ENCODE data around the gene NACC2.

Gene NACC2

DNA sequence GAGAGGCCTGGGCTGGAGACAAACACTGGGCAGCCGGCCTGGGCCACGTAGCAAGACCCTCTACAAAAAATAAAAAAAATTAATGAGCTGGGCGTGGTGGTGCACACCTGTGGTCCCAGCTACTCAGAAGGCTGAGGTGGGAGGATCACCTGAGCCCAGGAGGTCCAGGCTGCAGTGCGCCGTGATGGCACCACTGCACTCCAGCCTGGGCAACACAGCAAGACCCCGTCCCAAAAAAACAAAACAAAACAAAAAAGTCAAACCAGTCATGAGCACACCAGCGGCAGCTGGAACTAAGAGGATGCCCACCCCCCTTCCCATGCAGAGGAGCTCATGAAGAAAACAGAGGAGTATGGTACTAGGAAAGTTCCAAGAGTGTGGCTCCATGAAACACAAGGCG is 131.8 kb downstream of the NACC2 start:
- DNase-seq (ENCODE audit: low read depth in 1 of 2, low spot score in 1 of 2), result no peak

DNA sequence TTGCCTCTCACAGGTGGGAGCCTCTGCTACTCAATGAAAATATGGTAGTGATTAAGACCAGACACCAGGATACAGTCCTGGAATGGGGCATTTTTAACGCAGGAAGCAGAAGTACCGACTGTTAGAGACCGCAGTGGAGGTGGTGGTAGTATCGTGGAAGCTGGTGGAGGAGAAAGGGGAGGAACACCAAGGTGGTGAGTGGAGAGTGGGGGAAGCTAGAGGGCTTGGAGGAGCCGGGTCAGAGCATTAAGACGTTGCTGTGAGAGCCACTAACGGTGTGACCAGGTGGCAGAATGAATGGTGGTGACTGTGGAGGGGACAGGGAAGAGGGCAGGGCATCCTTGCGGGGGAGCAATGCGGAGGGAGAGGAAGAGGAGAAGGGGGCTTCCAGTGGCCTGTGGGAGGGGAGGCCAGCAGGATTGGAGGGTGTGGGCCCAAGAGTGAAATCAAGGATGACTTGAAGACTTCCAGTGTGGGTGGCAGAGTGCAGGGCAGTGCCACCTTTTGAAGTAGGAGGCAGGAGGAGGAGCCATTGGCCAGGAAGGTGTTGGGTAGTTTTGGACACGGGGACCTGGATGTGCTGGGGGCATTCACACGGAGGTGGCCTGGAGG is 132.3 kb downstream of the NACC2 start:
- DNase-seq (ENCODE audit: low read depth in 1 of 2, low spot score in 1 of 2), result no peak

DNA sequence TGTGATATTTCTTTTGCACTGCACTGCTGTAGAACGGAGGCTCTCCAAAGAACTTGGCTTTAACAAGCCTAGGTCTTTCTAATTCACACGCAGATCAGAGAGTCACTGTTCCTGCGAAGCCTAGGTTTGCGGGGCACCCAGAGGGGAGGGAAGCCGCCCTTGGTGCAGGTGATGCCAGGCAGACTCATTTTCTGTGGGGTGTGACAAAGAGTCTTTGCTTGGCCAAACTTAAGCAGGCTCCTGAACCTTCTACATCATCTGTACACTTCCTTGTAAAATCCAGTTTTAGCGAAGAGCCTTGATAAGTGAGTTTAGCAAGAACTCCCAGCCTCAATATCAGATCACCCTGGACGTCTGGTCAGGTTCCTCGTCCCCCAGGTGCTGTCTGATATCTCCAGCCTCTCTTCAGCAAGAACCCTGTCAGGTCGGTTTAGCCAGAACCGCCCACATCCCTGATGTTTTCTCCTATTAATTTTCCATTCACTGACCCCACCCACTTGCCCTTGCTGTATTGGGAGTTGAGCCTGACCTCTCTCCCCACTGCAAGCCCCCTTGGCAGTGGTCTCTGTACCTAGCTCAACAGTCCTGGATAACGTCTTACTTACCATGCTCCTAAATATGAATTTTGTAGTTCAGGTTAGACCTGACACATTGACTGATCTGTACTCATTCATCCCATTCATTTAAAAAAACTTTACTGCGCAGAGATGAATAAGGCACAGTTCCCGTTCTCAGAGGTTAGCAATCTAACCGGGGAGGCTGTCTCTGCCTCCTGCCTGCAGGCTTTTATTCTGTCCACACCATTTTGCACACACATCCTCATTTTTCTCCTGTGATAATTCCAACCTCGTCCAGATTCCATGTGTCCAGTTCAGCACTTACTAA is 133.0 kb downstream of the NACC2 start:
- DNase-seq (ENCODE audit: low read depth in 1 of 2, low spot score in 1 of 2), result no peak

DNA sequence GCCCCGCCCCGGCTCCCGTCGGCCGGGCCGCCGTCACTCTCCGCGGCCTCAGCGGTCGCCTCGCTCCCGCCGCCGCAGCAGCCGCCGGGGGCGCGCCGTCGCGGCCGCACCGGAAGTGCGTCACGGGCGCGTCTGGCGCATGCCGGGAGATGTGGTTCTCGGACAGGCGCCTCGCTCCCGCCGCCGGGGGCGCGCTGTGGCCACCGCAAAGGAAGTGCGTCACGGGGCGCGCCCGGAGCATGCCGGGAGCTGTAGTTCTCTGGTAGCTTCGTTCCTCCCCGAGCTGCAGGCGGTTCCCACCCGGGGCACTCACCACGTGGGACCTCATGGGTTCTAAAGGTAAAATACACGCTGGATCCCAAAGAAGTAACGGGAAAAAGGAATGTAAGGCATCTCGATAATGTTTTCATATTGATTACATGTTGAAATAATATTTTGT is 133.8 kb downstream of the NACC2 start, which contains the start of gene UBAC1:
Gene UBAC1 (minus strand): TSS at position 97 of the 439 bp plus-strand sequence. CDS start 211 bp downstream, outside the sequence.
- peak; percentile 92 for DNase-seq (ENCODE audit: low read depth in 1 of 2, low spot score in 1 of 2)

DNA sequence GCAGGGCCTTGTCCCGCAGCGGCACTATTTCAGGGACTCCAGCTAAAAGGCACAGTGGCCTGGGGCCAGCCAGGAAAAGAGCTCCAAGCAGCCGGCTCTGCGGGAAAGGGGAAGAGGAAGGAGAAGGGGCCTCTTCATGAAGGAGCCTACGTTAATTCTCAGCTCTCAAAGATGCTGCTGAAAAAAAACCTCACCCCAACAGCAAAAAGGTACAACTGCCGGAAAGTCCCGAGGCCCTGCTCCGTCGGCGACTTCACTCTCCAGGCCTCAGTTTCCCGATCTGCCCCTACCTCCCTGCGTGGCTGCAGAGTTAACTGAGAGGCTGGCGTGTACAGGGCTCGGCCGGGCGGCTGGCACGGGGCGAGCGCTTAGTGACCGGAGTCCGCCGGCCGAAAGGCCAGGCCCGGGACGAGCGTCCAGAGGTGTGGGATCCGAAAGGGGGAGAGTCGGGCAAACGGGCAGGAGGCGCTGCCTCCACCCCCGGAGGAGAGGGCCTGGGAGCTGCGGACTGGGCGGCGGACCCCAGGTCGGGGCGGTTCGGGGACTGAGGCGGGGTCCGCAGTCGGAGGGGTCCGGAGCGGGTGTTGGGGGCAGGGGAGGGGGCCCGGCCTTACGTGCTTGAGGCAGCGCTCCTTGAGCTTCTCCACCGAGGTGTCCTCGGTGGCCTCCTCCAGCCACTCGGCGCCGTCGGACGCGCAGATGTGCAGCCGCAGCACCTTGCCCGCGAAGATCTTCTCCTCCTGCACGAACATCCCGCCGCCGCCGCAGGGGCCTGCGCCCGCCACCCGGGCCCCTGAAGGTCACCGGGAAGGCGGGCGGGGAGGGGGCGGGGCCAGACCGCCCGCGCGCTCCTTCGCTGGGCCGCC is 134.4 kb downstream of the NACC2 start:
- no peak for DNase-seq (ENCODE audit: low read depth in 1 of 2, low spot score in 1 of 2)

DNA sequence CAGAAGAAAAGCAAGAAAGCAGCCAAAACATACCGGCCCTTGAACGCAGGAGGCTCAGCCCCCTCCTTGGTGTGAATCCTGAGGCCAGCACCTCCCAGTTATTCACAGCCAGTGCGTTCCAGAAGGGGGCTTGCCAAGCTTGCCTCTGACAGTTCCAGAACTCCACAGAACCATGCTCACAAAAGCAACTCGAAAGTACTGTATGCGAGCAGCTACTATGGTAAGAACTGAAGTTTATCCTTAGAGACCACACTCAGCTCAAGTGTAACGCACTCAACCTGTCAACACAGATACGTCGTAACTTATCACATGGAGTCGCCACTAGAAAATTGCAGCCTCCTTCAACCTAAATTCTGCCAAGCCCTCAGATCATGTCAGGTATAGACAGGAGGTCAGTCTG is 135.3 kb downstream of the NACC2 start:
- DNase-seq (ENCODE audit: low read depth in 1 of 2, low spot score in 1 of 2), result no peak

DNA sequence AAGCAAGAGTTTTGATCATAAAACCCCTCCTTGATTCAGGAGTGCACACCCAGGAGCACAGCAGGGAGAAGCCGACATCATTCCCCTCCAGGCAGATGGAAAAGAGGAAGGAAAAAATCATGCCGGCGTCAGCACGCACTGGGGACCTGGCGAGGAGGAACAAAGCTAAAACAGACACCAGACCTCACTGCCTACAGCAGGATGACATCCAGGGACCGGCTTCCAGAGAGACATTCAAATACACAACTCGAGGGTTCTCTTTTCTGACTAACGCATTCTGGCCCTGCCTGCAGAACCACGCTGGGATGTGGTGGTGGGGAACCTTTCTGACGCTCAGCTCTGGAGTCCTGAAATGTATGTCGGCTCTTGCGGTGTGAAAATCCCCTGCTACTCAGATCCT is 136.6 kb downstream of the NACC2 start:
- DNase-seq (ENCODE audit: low read depth in 1 of 2, low spot score in 1 of 2), result no peak

DNA sequence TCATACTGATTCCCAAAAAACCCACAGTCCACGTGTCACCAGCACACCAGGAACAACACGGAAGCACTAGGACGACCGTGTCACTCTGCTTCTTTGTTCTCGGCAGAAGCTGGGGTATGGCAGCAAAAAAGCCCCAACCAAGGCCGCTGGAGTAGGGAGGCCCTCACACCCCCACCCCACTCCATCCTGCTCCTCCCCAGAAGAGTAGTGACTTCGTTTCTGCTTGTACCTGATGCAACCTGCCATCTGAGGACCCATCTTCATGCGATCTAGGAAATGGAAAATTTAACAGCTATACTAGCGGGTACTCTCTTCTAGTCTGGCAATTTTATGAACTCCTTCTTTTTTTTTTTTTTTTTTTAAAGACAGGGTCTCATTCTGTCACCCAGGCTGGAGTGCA is 137.7 kb downstream of the NACC2 start:
- no peak for DNase-seq (ENCODE audit: low read depth in 1 of 2, low spot score in 1 of 2)

DNA sequence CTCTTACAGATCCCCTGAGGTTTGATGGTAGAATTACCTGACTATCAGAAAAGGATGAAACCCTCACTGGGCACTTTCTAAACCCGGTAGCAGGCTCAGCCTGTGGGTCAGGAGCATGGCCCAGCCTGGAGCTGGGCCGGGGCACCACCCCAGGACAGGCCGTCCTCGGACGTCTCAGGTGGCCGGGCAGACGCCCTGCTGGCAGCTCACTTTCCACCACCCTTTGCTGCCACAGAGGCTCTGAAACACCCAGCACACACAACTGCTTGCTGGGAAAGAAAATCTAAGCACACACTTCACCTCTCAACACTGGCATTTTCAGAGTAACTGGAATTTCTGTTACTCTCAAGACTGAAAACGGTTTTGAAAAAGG is 138.3 kb downstream of the NACC2 start:
- no peak for DNase-seq (ENCODE audit: low read depth in 1 of 2, low spot score in 1 of 2)
